Measurements from ENCODE around the gene IL1RAPL1. TPM values are rescaled to one million over a fixed set of nuclear protein-coding genes. Genes with fewer than 3 reads are reported as not detected.

Gene IL1RAPL1
- total and polyA plus RNA-seq, 2 donors (not counting 3 experiments of a cell fraction or from before 2014, with no cell fraction given): 0.79 to 1.3 TPM

DNA sequence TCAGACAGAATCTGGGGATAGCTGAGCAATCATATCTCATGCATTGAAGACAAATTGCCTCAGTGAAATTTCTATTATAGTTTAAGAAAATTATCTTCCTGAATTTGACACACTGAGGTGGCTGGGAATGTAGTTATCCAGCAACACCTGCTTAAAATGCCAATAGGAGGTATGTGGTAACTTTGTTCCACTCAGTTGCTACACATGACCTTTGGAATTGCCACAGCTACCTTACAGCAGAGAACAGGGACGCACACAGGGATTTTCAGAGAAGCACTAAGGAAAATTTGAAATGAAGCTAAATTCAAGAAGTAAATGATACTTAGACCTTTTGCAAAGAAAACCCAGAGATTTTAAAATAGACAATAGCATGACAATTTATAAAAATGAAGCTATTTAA is 264.6 kb downstream of the IL1RAPL1 start:
- H3K9me1 ChIP-seq (replicated peaks; ENCODE audit: control insufficient read depth, extremely low read depth, insufficient read depth, low read length): no peaks in the 10 kb centered on the region
- no peaks in the 10 kb centered on the region for H3K36me3 ChIP-seq (ENCODE audit: control insufficient read depth in 2 of 2, extremely low read depth in 1 of 2, insufficient read depth in 2 of 2, low read length in 2 of 2)
- H4K20me1 ChIP-seq (replicated peaks; ENCODE audit: control insufficient read depth, extremely low read depth, insufficient read depth, low read length): no peaks in the 10 kb centered on the region
- no peak for DNase-seq (ENCODE audit: low read depth, low spot score)
- H3K27me3 ChIP-seq (ENCODE audit: control insufficient read depth in 2 of 2, insufficient read depth in 2 of 2, low read length in 2 of 2): no peaks in the 10 kb centered on the region
- H2AFZ ChIP-seq (ENCODE audit: low read depth, low read length): no peak overlapping the region
- no peak overlapping the region for H3K27ac ChIP-seq (ENCODE audit: insufficient read depth, low read depth, low read length)
- CTCF ChIA-PET: no interaction called here
- POLR2A ChIA-PET: no interaction called here
- dilution Hi-C loops (cut with MboI; ENCODE audit: extremely low pct_ligation_motif_present, low sequenced_read_pairs) (no loop called here), intact Hi-C loops (cut with micrococcal nuclease) (no loop called here)
- no peak overlapping the region for H3K4me2 ChIP-seq (ENCODE audit: insufficient read depth, low read length)
- H3K4me3 ChIP-seq (replicated peaks in 1 of 3; ENCODE audit: insufficient read depth in 1 of 3, low read depth in 1 of 3, low read length in 3 of 3): no peak overlapping the region
- H3K4me1 ChIP-seq (ENCODE audit: control insufficient read depth, extremely low read depth, insufficient read depth, low read length): no peaks in the 10 kb centered on the region
- no peak for TF ChIP-seq GATA2 (IDR thresholded peaks at IDR 0.05; ENCODE audit: insufficient read depth, insufficient read length, low read depth, low read length)
- TF ChIP-seq FOS (IDR thresholded peaks at IDR 0.05; ENCODE audit: borderline replicate concordance, insufficient read depth, low read length): no peak
- no peak for TF ChIP-seq EZH2 (IDR thresholded peaks at IDR 0.05; ENCODE audit: borderline replicate concordance, low read depth, low read length, severe bottlenecking)
- TF ChIP-seq JUN (IDR thresholded peaks at IDR 0.05; ENCODE audit: borderline replicate concordance, insufficient read depth, insufficient read length, low read depth): no peak
- TF ChIP-seq POLR2A (IDR thresholded peaks at IDR 0.05; ENCODE audit: low read depth, low read length): no peak
- TF ChIP-seq MYC (IDR thresholded peaks at IDR 0.05; ENCODE audit: low read depth, low read length): no peak
- TF ChIP-seq, protein P1, sequence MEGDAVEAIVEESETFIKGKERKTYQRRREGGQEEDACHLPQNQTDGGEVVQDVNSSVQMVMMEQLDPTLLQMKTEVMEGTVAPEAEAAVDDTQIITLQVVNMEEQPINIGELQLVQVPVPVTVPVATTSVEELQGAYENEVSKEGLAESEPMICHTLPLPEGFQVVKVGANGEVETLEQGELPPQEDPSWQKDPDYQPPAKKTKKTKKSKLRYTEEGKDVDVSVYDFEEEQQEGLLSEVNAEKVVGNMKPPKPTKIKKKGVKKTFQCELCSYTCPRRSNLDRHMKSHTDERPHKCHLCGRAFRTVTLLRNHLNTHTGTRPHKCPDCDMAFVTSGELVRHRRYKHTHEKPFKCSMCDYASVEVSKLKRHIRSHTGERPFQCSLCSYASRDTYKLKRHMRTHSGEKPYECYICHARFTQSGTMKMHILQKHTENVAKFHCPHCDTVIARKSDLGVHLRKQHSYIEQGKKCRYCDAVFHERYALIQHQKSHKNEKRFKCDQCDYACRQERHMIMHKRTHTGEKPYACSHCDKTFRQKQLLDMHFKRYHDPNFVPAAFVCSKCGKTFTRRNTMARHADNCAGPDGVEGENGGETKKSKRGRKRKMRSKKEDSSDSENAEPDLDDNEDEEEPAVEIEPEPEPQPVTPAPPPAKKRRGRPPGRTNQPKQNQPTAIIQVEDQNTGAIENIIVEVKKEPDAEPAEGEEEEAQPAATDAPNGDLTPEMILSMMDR (IDR thresholded peaks at IDR 0.05; ENCODE audit: extremely low read depth in 1 of 2, insufficient read depth in 1 of 2, low read depth in 1 of 2, low read length in 2 of 2): no peak
- no peak for TF ChIP-seq POLR2AphosphoS5 (IDR thresholded peaks at IDR 0.05; ENCODE audit: insufficient read depth, low read depth, low read length)
- TF ChIP-seq, protein P2, sequence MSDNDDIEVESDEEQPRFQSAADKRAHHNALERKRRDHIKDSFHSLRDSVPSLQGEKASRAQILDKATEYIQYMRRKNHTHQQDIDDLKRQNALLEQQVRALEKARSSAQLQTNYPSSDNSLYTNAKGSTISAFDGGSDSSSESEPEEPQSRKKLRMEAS (IDR thresholded peaks at IDR 0.05; ENCODE audit: insufficient read depth, insufficient read length): no peak
- no peaks in the 10 kb centered on the region for H3K79me2 ChIP-seq (ENCODE audit: control insufficient read depth, insufficient read depth, low read length)
- no peaks in the 10 kb centered on the region for H3K9me3 ChIP-seq (replicated peaks; ENCODE audit: control insufficient read depth, insufficient read depth, low read length)
- FAIRE-seq: no peak
- BruUV-seq (replicated peaks): no TSS peak
- H3K9ac ChIP-seq (replicated peaks; ENCODE audit: extremely low read depth, insufficient read depth, low read length): no peak overlapping the region

All from endothelial cell of umbilical vein (primary cell).